ENCODE measurements around the gene USP6NL.

Gene USP6NL

DNA sequence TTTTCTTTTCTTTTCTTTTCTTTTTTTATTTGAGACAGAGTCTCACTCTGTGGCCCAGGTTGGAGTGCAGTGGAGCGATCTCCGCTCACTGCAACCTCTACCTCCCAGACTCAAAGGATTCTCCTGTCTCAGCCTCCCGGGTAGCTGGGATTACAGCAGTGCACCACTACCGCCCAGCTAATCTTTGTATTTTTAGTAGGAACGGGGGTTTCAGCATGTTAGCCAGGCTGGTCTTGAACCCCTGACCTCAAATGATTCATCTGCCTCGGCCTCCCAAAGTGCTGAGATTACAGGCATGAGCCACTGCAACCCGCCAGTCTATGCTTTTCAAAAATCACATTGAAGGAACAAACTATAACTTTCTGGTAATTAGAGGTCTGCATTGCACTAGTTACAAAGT, 2.4 kb downstream of the USP6NL start:
- Histone ChIP-seq H3K27me3 (replicated peaks; ENCODE audit: control insufficient read depth, insufficient read depth, low read length) (no peaks in the 10 kb centered on the region), H3K4me3 (replicated peaks; ENCODE audit: low read depth, low read length) (peak overlapping the region; percentile 93), H3K36me3 (ENCODE audit: control insufficient read depth, insufficient read depth, low read length) (no peaks in the 10 kb centered on the region)
- no peak for DNase-seq (ENCODE audit: extremely low read depth, insufficient read length)
- TF ChIP-seq, protein P1, sequence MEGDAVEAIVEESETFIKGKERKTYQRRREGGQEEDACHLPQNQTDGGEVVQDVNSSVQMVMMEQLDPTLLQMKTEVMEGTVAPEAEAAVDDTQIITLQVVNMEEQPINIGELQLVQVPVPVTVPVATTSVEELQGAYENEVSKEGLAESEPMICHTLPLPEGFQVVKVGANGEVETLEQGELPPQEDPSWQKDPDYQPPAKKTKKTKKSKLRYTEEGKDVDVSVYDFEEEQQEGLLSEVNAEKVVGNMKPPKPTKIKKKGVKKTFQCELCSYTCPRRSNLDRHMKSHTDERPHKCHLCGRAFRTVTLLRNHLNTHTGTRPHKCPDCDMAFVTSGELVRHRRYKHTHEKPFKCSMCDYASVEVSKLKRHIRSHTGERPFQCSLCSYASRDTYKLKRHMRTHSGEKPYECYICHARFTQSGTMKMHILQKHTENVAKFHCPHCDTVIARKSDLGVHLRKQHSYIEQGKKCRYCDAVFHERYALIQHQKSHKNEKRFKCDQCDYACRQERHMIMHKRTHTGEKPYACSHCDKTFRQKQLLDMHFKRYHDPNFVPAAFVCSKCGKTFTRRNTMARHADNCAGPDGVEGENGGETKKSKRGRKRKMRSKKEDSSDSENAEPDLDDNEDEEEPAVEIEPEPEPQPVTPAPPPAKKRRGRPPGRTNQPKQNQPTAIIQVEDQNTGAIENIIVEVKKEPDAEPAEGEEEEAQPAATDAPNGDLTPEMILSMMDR (IDR thresholded peaks at IDR 0.05; ENCODE audit: insufficient read depth, low read length, poor library complexity, severe bottlenecking), result no peak

DNA sequence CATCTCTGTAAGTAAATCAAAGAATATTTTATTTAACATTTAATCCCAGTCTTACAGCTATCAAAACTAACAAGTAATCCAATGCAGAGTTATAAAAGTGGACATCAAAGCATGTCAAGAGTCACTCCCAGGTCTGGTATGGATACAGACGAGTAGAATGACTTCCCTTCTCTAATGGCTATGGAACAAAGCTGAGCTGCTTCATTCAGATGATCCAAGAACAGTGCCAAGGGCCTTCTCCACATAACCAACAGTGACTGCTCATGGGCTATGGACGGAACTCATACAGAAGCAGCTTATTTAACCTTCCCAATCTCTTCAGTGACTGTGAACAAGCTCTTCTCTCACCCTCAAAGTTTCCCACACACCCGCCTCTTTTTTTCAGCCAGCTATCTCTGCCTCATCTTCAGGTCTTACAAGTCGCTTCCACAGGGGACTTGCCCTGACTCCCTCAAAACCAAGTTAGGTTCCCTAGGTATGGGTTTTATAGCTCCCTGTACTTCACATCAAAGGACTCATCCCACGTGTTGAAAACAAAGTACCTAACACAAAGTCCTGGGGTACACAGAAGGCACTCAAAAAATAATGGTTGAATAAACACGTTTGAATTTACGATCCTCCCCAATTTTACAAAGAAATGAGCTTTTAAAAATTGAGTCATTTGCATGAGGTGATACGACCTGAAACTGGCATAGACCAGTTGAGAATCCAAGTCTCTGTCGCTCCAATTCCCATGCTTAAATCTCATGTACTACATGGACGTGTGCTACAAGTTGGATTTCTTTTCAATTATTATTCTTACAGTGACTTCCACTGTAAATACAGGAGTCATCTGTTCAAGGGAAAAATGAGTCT, 3.1 kb downstream of the USP6NL start:
- DNase-seq (ENCODE audit: extremely low read depth, insufficient read length), result no peak
- Histone ChIP-seq H3K4me3 (replicated peaks; ENCODE audit: low read depth, low read length) (peak overlapping the region; percentile 93), H3K36me3 (ENCODE audit: control insufficient read depth, insufficient read depth, low read length) (no peaks in the 10 kb centered on the region), H3K27me3 (replicated peaks; ENCODE audit: control insufficient read depth, insufficient read depth, low read length) (no peaks in the 10 kb centered on the region)
- TF ChIP-seq, protein P1 (IDR thresholded peaks at IDR 0.05; ENCODE audit: insufficient read depth, low read length, poor library complexity, severe bottlenecking), result no peak

DNA sequence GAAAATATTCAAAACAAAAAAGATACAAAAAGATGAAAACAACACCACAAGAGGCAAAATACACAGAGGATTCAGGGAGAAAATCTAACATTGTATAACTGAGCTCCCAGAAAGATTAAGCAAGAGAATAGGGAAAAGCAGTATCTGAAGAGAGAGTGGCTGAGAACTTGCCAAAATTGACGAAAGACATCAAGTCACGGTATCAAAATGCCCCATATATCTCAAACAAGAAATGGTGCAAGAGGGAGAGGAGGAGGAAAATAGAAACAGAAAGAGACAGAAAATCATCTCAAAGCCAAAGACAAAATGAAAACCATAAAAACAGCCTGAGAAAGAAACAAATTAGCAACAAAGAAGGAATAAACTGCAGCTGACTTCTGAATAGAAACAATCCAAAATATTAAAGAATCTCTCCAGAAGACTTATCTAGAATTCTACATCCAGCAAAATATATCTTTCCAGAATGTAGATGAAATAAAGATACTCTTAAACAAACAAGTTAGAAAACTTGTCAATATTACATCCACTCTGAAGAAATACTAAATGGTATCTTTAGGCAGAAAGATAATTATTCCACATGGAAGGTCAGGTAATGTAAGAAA, 5.5 kb downstream of the USP6NL start:
- peak overlapping the region; percentile 36 for H3K4me3 ChIP-seq (replicated peaks; ENCODE audit: low read depth, low read length)
- no peak for DNase-seq (ENCODE audit: extremely low read depth, insufficient read length)
- TF ChIP-seq, protein P1 (IDR thresholded peaks at IDR 0.05; ENCODE audit: insufficient read depth, low read length, poor library complexity, severe bottlenecking), result no peak
- no peaks in the 10 kb centered on the region for H3K27me3 ChIP-seq (replicated peaks; ENCODE audit: control insufficient read depth, insufficient read depth, low read length)
- no peaks in the 10 kb centered on the region for H3K36me3 ChIP-seq (ENCODE audit: control insufficient read depth, insufficient read depth, low read length)

DNA sequence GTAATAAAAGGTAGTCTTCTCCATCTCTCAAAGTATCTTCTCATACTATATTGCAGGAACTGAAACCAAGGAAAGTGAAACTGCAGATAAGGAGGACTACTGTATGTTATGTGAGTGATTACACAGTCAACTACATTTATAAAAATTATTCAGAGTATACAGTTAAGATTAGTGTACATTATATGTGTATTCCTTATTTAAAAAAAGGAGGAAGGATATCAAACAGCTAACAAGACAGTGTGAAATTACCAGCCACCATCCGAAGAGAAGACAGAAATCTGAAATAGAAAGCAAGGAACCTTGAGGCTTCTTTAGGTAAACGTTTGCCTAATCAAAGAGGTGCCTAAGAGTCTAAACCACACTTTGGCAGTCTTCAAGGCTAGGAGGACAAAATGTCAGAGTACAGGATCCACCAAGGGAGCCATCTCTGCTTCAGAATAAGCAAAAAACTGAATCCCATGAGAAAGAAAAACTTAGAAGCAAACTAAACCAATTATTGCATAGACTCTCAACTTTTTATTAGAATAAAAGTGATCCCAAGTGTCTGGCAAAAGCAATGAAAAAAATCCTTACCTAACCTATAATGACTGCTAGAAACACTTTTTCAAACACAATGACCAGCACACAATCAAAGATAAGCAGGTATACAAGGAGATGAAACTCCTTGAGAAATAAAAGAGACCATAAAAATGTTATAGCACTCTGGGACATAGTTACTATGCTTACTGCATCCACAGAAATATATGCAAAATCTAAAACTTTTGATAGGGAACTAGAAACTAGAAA, 6.4 kb downstream of the USP6NL start:
- TF ChIP-seq, protein P1 (IDR thresholded peaks at IDR 0.05; ENCODE audit: insufficient read depth, low read length, poor library complexity, severe bottlenecking), result no peak
- peak; percentile 54 for DNase-seq (ENCODE audit: extremely low read depth, insufficient read length)
- H3K4me3 ChIP-seq (replicated peaks; ENCODE audit: low read depth, low read length), result no peak overlapping the region
- no peaks in the 10 kb centered on the region for H3K27me3 ChIP-seq (replicated peaks; ENCODE audit: control insufficient read depth, insufficient read depth, low read length)
- no peaks in the 10 kb centered on the region for H3K36me3 ChIP-seq (ENCODE audit: control insufficient read depth, insufficient read depth, low read length)

DNA sequence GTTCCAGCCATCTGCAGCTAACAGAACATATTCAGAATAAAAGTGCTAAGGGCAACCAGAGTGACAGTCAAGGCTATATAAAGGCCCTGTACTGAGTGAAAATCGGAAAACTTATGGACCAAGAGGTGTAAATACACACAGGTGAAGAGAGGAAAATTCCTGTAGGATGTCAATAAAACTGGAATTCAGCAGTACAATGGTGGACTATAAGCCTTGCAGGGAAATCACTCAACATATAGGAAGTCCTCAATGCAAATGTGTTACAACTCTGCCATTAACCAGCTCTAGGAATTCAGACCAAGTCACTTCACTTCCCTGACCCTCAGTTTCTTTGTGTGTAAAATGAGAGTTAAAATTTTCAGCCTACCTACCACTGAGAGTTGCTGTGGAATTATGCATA, 7.7 kb downstream of the USP6NL start:
- H3K4me3 ChIP-seq (replicated peaks; ENCODE audit: low read depth, low read length), result no peak overlapping the region; the same call in 1 of the 2 replicates
- no peaks in the 10 kb centered on the region for H3K27me3 ChIP-seq (replicated peaks; ENCODE audit: control insufficient read depth, insufficient read depth, low read length)
- TF ChIP-seq, protein P1 (IDR thresholded peaks at IDR 0.05; ENCODE audit: insufficient read depth, low read length, poor library complexity, severe bottlenecking), result no peak

More for the DNA sequence above, 7.7 kb downstream of the USP6NL start:
- DNase-seq (ENCODE audit: extremely low read depth, insufficient read length), result no peak
- H3K36me3 ChIP-seq (ENCODE audit: control insufficient read depth, insufficient read depth, low read length), result no peaks in the 10 kb centered on the region

Measured in GM06990 (cell line).